Small intestine (tissue), 7 donors: ENCODE results near the gene DAB2. TPM values are rescaled to one million over a fixed set of nuclear protein-coding genes. Genes with fewer than 3 reads are reported as not detected.

Source experiments
- DNase-seq, 2 donors: peaks; one replicate each; pipeline versions ENCODE4 v3.0.0 to v3.0.0-alpha.2; 2013
- FAIRE-seq: peaks from 2 replicates; lab custom pipeline; 2012; peaks lifted over from hg19 to GRCh38; lab: Jason Lieb, UNC
- H3K27ac ChIP-seq, 3 donors: one replicate each; pipeline ENCODE4 v1.5.1; 2013; ENCODE audit warnings: low read length in 2 of 3, mild to moderate bottlenecking in 2 of 3, control low read depth in 1 of 3, inconsistent platforms in 1 of 3, low read depth in 1 of 3, moderate library complexity in 1 of 3
- H3K27me3 ChIP-seq, 3 donors: one replicate each; pipeline ENCODE4 v1.6.1; 2013; ENCODE audit warnings: low read length in 3 of 3, inconsistent platforms in 1 of 3; ENCODE audit not compliant: control insufficient read depth in 3 of 3, insufficient read depth in 3 of 3
- H3K36me3 ChIP-seq, 3 donors: one replicate each; pipeline ENCODE4 v1.6.1; 2013; ENCODE audit warnings: low read length in 3 of 3, inconsistent platforms in 1 of 3, low read depth in 1 of 3, mild to moderate bottlenecking in 1 of 3, moderate library complexity in 1 of 3; ENCODE audit not compliant: control insufficient read depth in 3 of 3, insufficient read depth in 2 of 3
- H3K4me1 ChIP-seq, 3 donors: one replicate each; pipeline ENCODE4 v1.6.1; 2013; ENCODE audit warnings: low read length in 2 of 3, inconsistent platforms in 1 of 3, low read depth in 1 of 3, mild to moderate bottlenecking in 1 of 3, moderate library complexity in 1 of 3; ENCODE audit not compliant: control insufficient read depth in 3 of 3, insufficient read depth in 2 of 3
- H3K4me3 ChIP-seq, 3 donors: one replicate each; pipeline ENCODE4 v1.5.1; 2013; ENCODE audit warnings: low read length in 3 of 3, control low read depth in 1 of 3, inconsistent platforms in 1 of 3, low read depth in 1 of 3, mild to moderate bottlenecking in 1 of 3, moderate library complexity in 1 of 3
- H3K9me3 ChIP-seq, 2 donors: one replicate each; pipeline ENCODE4 v1.6.1; 2013; ENCODE audit warnings: low read depth in 1 of 2, low read length in 1 of 2; ENCODE audit not compliant: control insufficient read depth in 2 of 2, insufficient read depth in 1 of 2
- WGBS, 3 donors: extraction: QIAGEN DNeasy Blood & Tissue Kit; methylation state at CpG; one replicate each; pipeline ENCODE4 v1.1.7; 2013; 5-methylcytosine and 5-hydroxymethylcytosine counted together
- polyA plus RNA-seq, 4 donors: library from polyadenylated mRNA; stranded (reverse) in 3 of 4; unstranded in 1 of 4; fragments of 200-250 nt in 3 of 4; fragments of 120-200 nt in 1 of 4; gene quantifications; one replicate each; pipeline versions ENCODE4 v1.2.1 to v1.2.3, GENCODE V29; 2013
- donor health status: healthy with polysubstance abuse.
- donor health status: control.
- donor health status: control.
- donor health status: Bipolar disorder and iron deficiency.
- donor health status: healthy.

DAB2 gene
- polyA plus RNA-seq, 4 donors = 1.1 to 201 (median 9.9) TPM

DNA sequence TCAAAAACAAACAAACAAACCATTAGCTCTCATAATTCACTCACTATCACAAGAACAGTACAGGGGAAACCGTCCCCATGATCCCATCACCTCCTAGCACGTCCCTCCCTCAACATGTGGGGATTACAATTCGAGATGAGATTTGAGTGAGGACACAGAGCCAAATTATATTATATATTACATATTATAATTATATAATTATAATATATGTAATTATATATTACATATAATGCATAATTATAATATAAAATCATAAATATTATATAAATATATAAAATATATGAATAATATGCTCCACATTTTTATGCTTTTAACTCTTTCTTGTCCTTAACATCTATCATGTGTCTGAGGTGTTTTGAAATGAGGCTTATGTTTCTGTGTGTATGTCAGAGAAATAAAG, 57.1 kb downstream of the DAB2 start:
- peaks cover 0 to 2% (median 0%) of the 10 kb centered on the region in 3 donors for H3K36me3 ChIP-seq
- no peaks in the 10 kb centered on the region for H3K9me3 ChIP-seq
- FAIRE-seq (no peak), DNase-seq (no peak)
- 79 to 93% (median 82%) methylated on average over 3 of the region's 3 CpGs for WGBS, 3 donors
- no peaks in the 10 kb centered on the region for H3K27me3 ChIP-seq
- no peak overlapping the region for H3K4me3 ChIP-seq
- H3K27ac ChIP-seq = no peak overlapping the region
- peaks cover 0 to 8% (median 0%) of the 10 kb centered on the region in 3 donors for H3K4me1 ChIP-seq

DNA sequence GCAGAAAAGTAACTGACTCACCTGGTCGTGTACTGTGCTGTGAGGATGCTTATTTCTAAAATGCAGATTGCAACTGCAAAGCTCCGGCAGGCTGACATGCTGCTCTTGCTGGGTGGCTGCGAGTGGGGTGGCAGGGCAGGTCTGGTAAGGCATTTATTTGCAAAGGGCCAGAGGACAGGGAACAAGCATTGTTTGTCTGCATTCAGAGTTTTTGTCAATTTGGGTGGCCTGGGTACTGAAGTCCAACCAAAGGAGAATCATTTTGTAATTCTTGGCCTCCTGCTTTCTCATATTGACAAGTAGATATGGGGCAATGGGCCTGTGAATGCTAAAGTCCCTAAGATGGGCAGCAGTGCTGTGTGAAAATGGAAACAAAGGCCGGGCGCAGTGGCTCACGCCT, 60.4 kb downstream of the DAB2 start, which contains the start of gene C9:
TSS of gene C9 (minus strand) at position 129 of the 400 bp plus-strand sequence. CDS start at position 98, 31 bp downstream.
- no peak within 1 kb of the TSS for H3K27ac ChIP-seq
- no peaks in the 10 kb centered on the region for H3K9me3 ChIP-seq
- H3K27me3 ChIP-seq = no peaks in the 10 kb centered on the region
- H3K36me3 ChIP-seq = no peaks in the 10 kb centered on the region
- WGBS, 3 donors = 73 to 74% (median 74%) methylated on average over 6 of the region's 6 CpGs
- no peak within 1 kb of the TSS for H3K4me3 ChIP-seq
- FAIRE-seq = no peak
- peaks cover 0 to 2% (median 0%) of the 10 kb centered on the region in 3 donors for H3K4me1 ChIP-seq
- DNase-seq = no peak

DNA sequence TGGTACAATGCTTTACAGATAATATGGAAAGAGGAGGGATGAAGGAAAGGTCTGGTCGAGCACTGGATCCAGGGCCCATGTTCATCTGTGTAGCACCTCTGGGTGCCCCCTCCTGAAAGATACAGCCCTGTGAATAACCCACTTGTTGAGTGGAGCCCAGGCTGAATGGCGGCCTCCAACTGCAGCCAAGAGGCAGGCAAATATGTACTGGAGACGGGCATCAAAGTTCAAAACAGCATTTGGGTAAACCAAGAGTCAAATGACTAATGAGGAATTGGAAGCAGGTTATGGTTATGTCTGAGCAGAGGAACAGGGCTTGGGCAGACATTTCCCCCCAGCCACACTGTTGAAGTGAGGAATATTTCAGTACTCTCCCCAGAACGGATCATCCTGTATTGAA, 61.6 kb downstream of the DAB2 start:
- 83 to 88% (median 87%) methylated on average over 4 of the region's 4 CpGs for WGBS, 3 donors
- Histone ChIP-seq H3K4me3 (no peak overlapping the region), H3K27me3 (no peaks in the 10 kb centered on the region), H3K27ac (no peak overlapping the region), H3K36me3 (no peaks in the 10 kb centered on the region), H3K9me3 (no peaks in the 10 kb centered on the region), H3K4me1 (no peaks in the 10 kb centered on the region)
- DNase-seq (no peak), FAIRE-seq (no peak)

DNA sequence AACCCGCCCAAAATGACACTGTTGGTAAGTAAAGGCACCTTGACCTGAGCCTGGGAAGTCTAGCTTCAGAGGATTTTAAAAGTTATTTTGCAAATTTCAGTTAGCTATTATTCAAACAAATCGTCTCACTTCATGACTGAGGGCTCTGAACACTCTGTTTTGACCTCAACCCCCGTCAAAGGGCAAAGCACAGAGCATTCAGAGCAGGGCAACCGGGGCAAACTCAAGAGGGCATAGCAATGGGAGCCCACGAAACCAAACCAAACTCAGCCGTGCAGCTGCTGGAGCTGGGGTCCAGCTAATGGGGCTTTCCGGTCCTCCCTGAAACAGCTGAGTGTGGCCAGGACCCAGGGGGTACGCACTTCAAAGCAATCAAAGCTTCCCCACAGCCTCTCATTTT, 62.1 kb downstream of the DAB2 start:
- Histone ChIP-seq H3K36me3 (no peaks in the 10 kb centered on the region), H3K27me3 (no peaks in the 10 kb centered on the region), H3K27ac (no peak overlapping the region), H3K4me3 (no peak overlapping the region), H3K4me1 (no peaks in the 10 kb centered on the region), H3K9me3 (no peaks in the 10 kb centered on the region)
- 83 to 87% (median 86%) methylated on average over 8 of the region's 8 CpGs for WGBS, 3 donors
- no peak for FAIRE-seq
- no peak for DNase-seq

- WGBS, 3 donors = 78 to 83% (median 81%) methylated on average over 4 of the region's 4 CpGs
- Histone ChIP-seq H3K4me1 (no peaks in the 10 kb centered on the region), H3K36me3 (no peaks in the 10 kb centered on the region), H3K27me3 (no peaks in the 10 kb centered on the region), H3K4me3 (no peak overlapping the region), H3K27ac (no peak overlapping the region), H3K9me3 (no peaks in the 10 kb centered on the region)
- FAIRE-seq (no peak), DNase-seq (no peak)
These were observed 63.5 kb downstream of the DAB2 start for GRCh38 chr5:39361306-39361705.

- H3K27ac ChIP-seq = no peak overlapping the region
- no peaks in the 10 kb centered on the region for H3K27me3 ChIP-seq
- 63 to 84% (median 76%) methylated on average over 5 of the region's 5 CpGs for WGBS, 3 donors
- no peak for DNase-seq
- H3K9me3 ChIP-seq = no peaks in the 10 kb centered on the region
- no peak overlapping the region for H3K4me3 ChIP-seq
- H3K4me1 ChIP-seq = no peaks in the 10 kb centered on the region
- H3K36me3 ChIP-seq = no peaks in the 10 kb centered on the region
- FAIRE-seq = no peak
These were observed 64.2 kb downstream of the DAB2 start for GRCh38 chr5:39360471-39361111.

- H3K9me3 ChIP-seq = peaks cover 0 to 2% of the 10 kb centered on the region in 2 donors
- H3K27me3 ChIP-seq = no peaks in the 10 kb centered on the region
- WGBS, 3 donors = 89 to 94% (median 91%) methylated on average over 3 of the region's 3 CpGs
- FAIRE-seq (no peak), DNase-seq (no peak)
- H3K4me3 ChIP-seq = no peak overlapping the region
- no peaks in the 10 kb centered on the region for H3K4me1 ChIP-seq
- no peaks in the 10 kb centered on the region for H3K36me3 ChIP-seq
- H3K27ac ChIP-seq = no peak overlapping the region
These were observed 68.5 kb downstream of the DAB2 start for GRCh38 chr5:39356263-39356662.

- no peaks in the 10 kb centered on the region for H3K36me3 ChIP-seq
- H3K9me3 ChIP-seq = peaks cover 0 to 11% of the 10 kb centered on the region in 2 donors
- H3K27ac ChIP-seq = no peak overlapping the region
- 6 to 34% (median 14%) methylated on average over 3 of the region's 3 CpGs for WGBS, 3 donors
- FAIRE-seq = no peak
- H3K4me1 ChIP-seq = no peaks in the 10 kb centered on the region
- H3K27me3 ChIP-seq = no peaks in the 10 kb centered on the region
- no peak for DNase-seq
- H3K4me3 ChIP-seq = no peak overlapping the region
These were observed 69.5 kb downstream of the DAB2 start for GRCh38 chr5:39355324-39355723.
